Endothelial cell of umbilical vein (primary cell): ENCODE results near the gene ST6GAL1. TPM values are rescaled to one million over a fixed set of nuclear protein-coding genes. Genes with fewer than 3 reads are reported as not detected.
"Not testable (repeated sequence)": the region's sequence is repeated elsewhere in the genome, so short reads cannot be mapped to it uniquely, and the experiment has no call there.

ENCODE experiments used
- BruUV-seq: library from RNA; stranded (reverse); fragments of 400-500 nt; replicated peaks from 2 replicates; lab custom pipeline; 2021; lab: Mats Ljungman, UMichigan
- CTCF ChIA-PET: fragments of 300-600, 350-600 bp; sonication (Branson Sonifier 250); formaldehyde crosslinking; loops from one replicate; lab custom pipeline; 2021; ENCODE audit warnings: antibody characterized with exemption, inconsistent platforms; lab: Charles Lee
- POLR2A ChIA-PET: fragments of 300-600, 350-600 bp; sonication (Branson Sonifier 250); formaldehyde crosslinking; loops from one replicate; lab custom pipeline; 2021; ENCODE audit warnings: antibody characterized with exemption, inconsistent platforms; lab: Charles Lee
- DNase-seq: peaks from one replicate; pipeline ENCODE4 v3.0.0-alpha.2; 2011; ENCODE audit warnings: low read depth, low spot score
- FAIRE-seq: peaks from 2 replicates; lab custom pipeline; 2011; peaks lifted over from hg19 to GRCh38; lab: Jason Lieb, UNC
- H2AFZ ChIP-seq: 2 replicates; pipeline ENCODE4 v1.6.0; 2012; ENCODE audit warnings: low read depth, low read length, control low read depth, inconsistent platforms
- H3K27ac ChIP-seq: 2 replicates; pipeline ENCODE4 v1.5.1; 2011; ENCODE audit warnings: low read depth, mild to moderate bottlenecking, control low read depth, low read length, moderate library complexity; ENCODE audit not compliant: insufficient read depth
- H3K27me3 ChIP-seq, 2 experiments: 2 replicates each; pipeline versions ENCODE4 v1.6.0 to v1.6.1; 2011; ENCODE audit warnings: low read length in 2 of 2, mixed read lengths in 1 of 2; ENCODE audit not compliant: control insufficient read depth in 2 of 2, insufficient read depth in 2 of 2
- H3K36me3 ChIP-seq, 2 experiments: 2 replicates in 1 of 2; 3 replicates in 1 of 2; pipeline ENCODE4 v1.5.1; 2011; ENCODE audit warnings: low read length in 2 of 2, mild to moderate bottlenecking in 1 of 2, moderate library complexity in 1 of 2; ENCODE audit not compliant: control insufficient read depth in 2 of 2, insufficient read depth in 2 of 2; ENCODE audit errors: extremely low read depth in 1 of 2
- H3K4me1 ChIP-seq: 3 replicates; pipeline ENCODE4 v1.5.1; 2011; ENCODE audit warnings: mild to moderate bottlenecking, low read length; ENCODE audit not compliant: control insufficient read depth, insufficient read depth; ENCODE audit errors: extremely low read depth
- H3K4me2 ChIP-seq: 2 replicates; pipeline ENCODE4 v1.6.1; 2011; ENCODE audit warnings: low read length, control low read depth, mixed read lengths; ENCODE audit not compliant: insufficient read depth
- H3K4me3 ChIP-seq, 3 experiments: fragments of 200-600 bp in 1 of 3; sonication (generic), shearing (Covaris generic) in 1 of 3; replicated peaks in 1 of 3; 2 replicates each; pipeline ENCODE4 v1.5.1; 2011 to 2016; ENCODE audit warnings: control low read depth in 3 of 3, low read length in 3 of 3, mild to moderate bottlenecking in 2 of 3, inconsistent platforms in 1 of 3, low read depth in 1 of 3, moderate library complexity in 1 of 3; ENCODE audit not compliant: insufficient read depth in 1 of 3
- H3K79me2 ChIP-seq: 2 replicates; pipeline ENCODE4 v1.6.0; 2012; ENCODE audit warnings: low read length, inconsistent platforms; ENCODE audit not compliant: control insufficient read depth, insufficient read depth
- H3K9ac ChIP-seq: replicated peaks from 2 replicates; pipeline ENCODE3; 2011; ENCODE audit warnings: low read length, control low read depth; ENCODE audit not compliant: insufficient read depth; ENCODE audit errors: extremely low read depth
- H3K9me1 ChIP-seq: replicated peaks from 3 replicates; pipeline ENCODE4 v1.6.0; 2011; ENCODE audit warnings: mild to moderate bottlenecking, low read length; ENCODE audit not compliant: control insufficient read depth, insufficient read depth; ENCODE audit errors: extremely low read depth
- H3K9me3 ChIP-seq: replicated peaks from 2 replicates; pipeline ENCODE4 v1.5.1; 2012; ENCODE audit warnings: low read length, inconsistent platforms; ENCODE audit not compliant: control insufficient read depth, insufficient read depth
- H4K20me1 ChIP-seq: replicated peaks from 2 replicates; pipeline ENCODE3; 2011; ENCODE audit warnings: mild to moderate bottlenecking, low read length; ENCODE audit not compliant: control insufficient read depth, insufficient read depth; ENCODE audit errors: extremely low read depth
- EZH2 ChIP-seq: IDR thresholded peaks from 2 replicates; pipeline ENCODE4 v1.6.1; 2012; ENCODE audit warnings: borderline replicate concordance, low read depth, mild to moderate bottlenecking, moderate library complexity, low read length, inconsistent platforms; ENCODE audit not compliant: severe bottlenecking
- FOS ChIP-seq: IDR thresholded peaks from 2 replicates; pipeline ENCODE4 v1.6.1; 2011; ENCODE audit warnings: mild to moderate bottlenecking, low read length, moderate library complexity, borderline replicate concordance; ENCODE audit not compliant: insufficient read depth
- GATA2 ChIP-seq: IDR thresholded peaks from 2 replicates; pipeline ENCODE4 v1.7.0; 2011; ENCODE audit warnings: low read depth, mild to moderate bottlenecking, moderate library complexity, mixed read lengths, low read length; ENCODE audit not compliant: insufficient read length, insufficient read depth
- JUN ChIP-seq: IDR thresholded peaks from 2 replicates; pipeline ENCODE4 v1.6.1; 2011; ENCODE audit warnings: borderline replicate concordance, low read depth; ENCODE audit not compliant: insufficient read length, insufficient read depth
- MYC ChIP-seq: IDR thresholded peaks from one replicate; pipeline ENCODE4 v1.6.1; 2011; ENCODE audit warnings: mild to moderate bottlenecking, low read depth, low read length
- POLR2A ChIP-seq: IDR thresholded peaks from 2 replicates; pipeline ENCODE4 v1.6.1; 2012; ENCODE audit warnings: low read depth, mild to moderate bottlenecking, control low read depth, low read length
- POLR2AphosphoS5 ChIP-seq: IDR thresholded peaks from 2 replicates; pipeline ENCODE4 v1.6.1; 2012; ENCODE audit warnings: low read depth, mild to moderate bottlenecking, control low read depth, low read length, moderate library complexity; ENCODE audit not compliant: insufficient read depth
- dilution Hi-C: fragments of 300-500 bp; cut with MboI; formaldehyde crosslinking; loops from one replicate; pipeline ENCODE4 v1.15.0; 2019; ENCODE audit warnings: low sequenced_read_pairs; ENCODE audit not compliant: extremely low pct_ligation_motif_present
- intact Hi-C: fragments of 100-400 bp; cut with micrococcal nuclease; formaldehyde crosslinking; loops from one replicate; pipeline ENCODE4 v1.10.0; 2022
- polyA plus RNA-seq, 4 experiments: library from polyadenylated mRNA; depleted of rRNA in 3 of 4; stranded (reverse) in 3 of 4; unstranded in 1 of 4; fragments of >200 nt; gene quantifications; 2 replicates each; pipeline versions ENCODE4 v1.2.1 to v1.2.3, GENCODE V29; 2011 to 2012; ENCODE audit warnings: missing spikeins in 1 of 4
- total RNA-seq: library from RNA; stranded (reverse); gene quantifications from 2 replicates; pipeline ENCODE4 v1.2.3, GENCODE V29; 2021
- TF ChIP-seq, protein P1 (sequence below): IDR thresholded peaks from 2 replicates; pipeline ENCODE4 v1.6.1; 2011; ENCODE audit not compliant: insufficient read depth, insufficient read length

The ST6GAL1 gene
- total and polyA plus RNA-seq, 2 donors (not counting 3 experiments of a cell fraction or from before 2014, with no cell fraction given) = 63.9 to 101 TPM

GRCh38 chr3:186884868-186885267 is 45.5 kb upstream of the ST6GAL1 start:
- H3K4me2 ChIP-seq, FAIRE-seq: not testable (repeated sequence)

DNA sequence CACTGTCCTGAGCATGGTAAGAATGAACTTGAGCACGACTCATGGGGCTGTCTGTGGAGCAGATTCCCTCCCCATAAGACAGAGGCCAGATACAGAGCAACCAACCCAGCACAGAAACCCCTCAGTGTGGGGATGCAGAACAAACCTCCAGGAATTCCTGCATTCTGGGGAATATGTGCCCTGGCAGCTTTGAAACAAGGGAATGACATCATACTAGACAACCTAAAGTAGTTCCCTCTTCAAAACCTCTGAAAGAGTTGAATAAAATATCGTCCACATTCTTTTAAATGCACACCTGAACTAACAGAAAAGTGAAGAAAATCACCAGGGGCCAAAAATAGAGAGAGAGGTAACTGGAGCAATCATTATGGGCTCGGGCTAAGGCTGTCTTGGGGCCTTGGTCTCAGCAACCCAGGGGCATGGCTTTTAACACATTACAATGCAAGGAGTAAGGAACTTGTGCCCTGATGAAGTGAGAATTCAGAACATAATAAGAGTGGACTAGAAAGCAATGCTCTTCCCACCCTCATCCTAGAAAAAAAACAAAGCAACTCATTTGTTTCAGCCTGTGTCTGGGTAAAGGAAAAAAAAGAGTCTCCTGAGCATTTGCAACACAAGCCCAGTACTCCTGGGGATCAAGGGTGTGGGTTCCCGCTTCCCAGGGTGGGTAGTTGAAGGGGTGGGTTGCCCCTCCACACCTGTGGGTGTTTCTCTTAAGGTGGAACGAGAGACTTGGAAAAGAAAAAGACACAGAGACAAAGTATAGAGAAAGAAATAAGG is 43.9 kb upstream of the ST6GAL1 start:
- dilution Hi-C loops = no loop called here

More at GRCh38 chr3:186884868-186885267, 45.5 kb upstream of the ST6GAL1 start:
- H3K27me3 ChIP-seq, H4K20me1 ChIP-seq, DNase-seq, POLR2A ChIA-PET, H2AFZ ChIP-seq, H3K9me3 ChIP-seq, H3K9ac ChIP-seq, H3K36me3 ChIP-seq, H3K4me3 ChIP-seq, CTCF ChIA-PET, dilution Hi-C loops, BruUV-seq, H3K9me1 ChIP-seq, H3K79me2 ChIP-seq, H3K27ac ChIP-seq: not testable (repeated sequence)
- H3K4me1 ChIP-seq = peaks cover 16% of the 10 kb centered on the region
- intact Hi-C loops = loop anchor here (5.0 to 10.0 kb wide), 2 partner anchors 47 to 1280 kb away; partner anchors contain the start of gene ST6GAL1

DNA sequence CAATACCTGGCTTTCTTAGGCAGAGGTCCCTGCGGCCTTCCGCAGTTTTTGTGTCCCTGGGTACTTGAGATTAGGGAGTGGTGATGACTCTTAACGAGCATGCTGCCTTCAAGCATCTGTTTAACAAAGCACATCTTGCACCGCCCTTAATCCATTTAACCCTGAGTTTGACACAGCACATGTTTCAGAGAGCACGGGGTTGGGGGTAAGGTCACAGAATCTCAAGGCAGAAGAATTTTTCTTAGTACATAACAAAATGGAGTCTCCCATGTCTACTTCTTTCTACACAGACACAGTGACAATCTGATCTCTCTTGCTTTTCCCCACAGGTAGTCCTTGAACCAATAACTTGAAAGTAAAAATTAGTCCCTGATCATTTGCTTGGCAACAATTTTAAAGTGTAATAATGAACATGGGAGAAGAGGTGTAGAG is 42.8 kb upstream of the ST6GAL1 start:
- H3K4me2 ChIP-seq, H3K9me3 ChIP-seq, H3K79me2 ChIP-seq, H3K27me3 ChIP-seq, H3K36me3 ChIP-seq, BruUV-seq, H4K20me1 ChIP-seq, POLR2A ChIA-PET, H3K9me1 ChIP-seq, FAIRE-seq, dilution Hi-C loops, H3K4me3 ChIP-seq, H3K9ac ChIP-seq, H3K27ac ChIP-seq, H2AFZ ChIP-seq, DNase-seq: not testable (repeated sequence)
- CTCF ChIA-PET = interaction anchor here (1.2 kb wide), 1 partner anchor 252 kb away, joined by 4 read pairs; the partner anchor contains the start of gene RPL39L
- intact Hi-C loops = loop anchor here (5.0 to 10.0 kb wide), 2 partner anchors 45 to 1277 kb away; partner anchors contain the start of gene ST6GAL1
- H3K4me1 ChIP-seq = peaks cover 10% of the 10 kb centered on the region

More for the DNA sequence above, 43.9 kb upstream of the ST6GAL1 start:
- FAIRE-seq (no peak), DNase-seq (no peak)
- no peaks in the 10 kb centered on the region for H3K36me3 ChIP-seq
- H4K20me1 ChIP-seq = no peaks in the 10 kb centered on the region
- no peaks in the 10 kb centered on the region for H3K9me1 ChIP-seq
- intact Hi-C loops = loop anchor here (5.0 to 10.0 kb wide), 2 partner anchors 46 to 1278 kb away; partner anchors contain the start of gene ST6GAL1
- no peak overlapping the region for H3K4me2 ChIP-seq
- H3K79me2 ChIP-seq = no peaks in the 10 kb centered on the region
- H3K4me1 ChIP-seq = peaks cover 16% of the 10 kb centered on the region
- H3K9ac ChIP-seq = no peak overlapping the region
- H3K9me3 ChIP-seq = no peaks in the 10 kb centered on the region
- H3K27ac ChIP-seq = no peak overlapping the region
- no TSS peak for BruUV-seq
- no peak overlapping the region for H2AFZ ChIP-seq
- POLR2A ChIA-PET = no interaction called here
- TF ChIP-seq POLR2A (no peak), POLR2AphosphoS5 (no peak), JUN (no peak), GATA2 (no peak), FOS (no peak), MYC (no peak), EZH2 (no peak)
- TF ChIP-seq, protein P1, sequence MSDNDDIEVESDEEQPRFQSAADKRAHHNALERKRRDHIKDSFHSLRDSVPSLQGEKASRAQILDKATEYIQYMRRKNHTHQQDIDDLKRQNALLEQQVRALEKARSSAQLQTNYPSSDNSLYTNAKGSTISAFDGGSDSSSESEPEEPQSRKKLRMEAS = no peak
- CTCF ChIA-PET = no interaction called here
- no peaks in the 10 kb centered on the region for H3K27me3 ChIP-seq
- H3K4me3 ChIP-seq = no peak overlapping the region
